HEK293 (cell line): ENCODE results near the gene PAPSS2.

Source experiments
- CTCF ChIA-PET: fragments of 350-600 bp; formaldehyde crosslinking; extraction: SDS; loops from one replicate; lab custom pipeline; 2021; ENCODE audit warnings: antibody characterized with exemption; lab: Yijun Ruan, JAX
- POLR2A ChIA-PET: fragments of 300-600 bp; formaldehyde crosslinking; extraction: SDS; loops from one replicate; lab custom pipeline; 2020; ENCODE audit warnings: antibody characterized with exemption, inconsistent platforms; lab: Yijun Ruan, JAX
- H3K27ac ChIP-seq: fragments of 200-500 bp; sonication (Bioruptor generic); 2 replicates; pipeline ENCODE4 v1.5.1; 2014; ENCODE audit warnings: low read depth, low read length, control low read depth, inconsistent platforms; ENCODE audit errors: extremely low read depth
- H3K36me3 ChIP-seq, 2 experiments: fragments of 200-500 bp in 1 of 2; sonication (Bioruptor generic) in 1 of 2; 1 replicate in 1 of 2; 2 replicates in 1 of 2; pipeline ENCODE4 v1.5.1; 2014 to 2017; ENCODE audit warnings: inconsistent platforms in 2 of 2, low read length in 2 of 2; ENCODE audit not compliant: control insufficient read depth in 2 of 2, insufficient read depth in 1 of 2
- H3K4me1 ChIP-seq: fragments of 200-500 bp; sonication (Bioruptor generic); 2 replicates; pipeline ENCODE4 v1.5.1; 2014; ENCODE audit warnings: mild to moderate bottlenecking, low read length, inconsistent platforms; ENCODE audit not compliant: control insufficient read depth, insufficient read depth
- H3K4me3 ChIP-seq: 2 replicates; pipeline ENCODE4 v1.5.1; 2011; ENCODE audit warnings: low read depth, mild to moderate bottlenecking, control low read depth, low read length, moderate library complexity
- H3K9me3 ChIP-seq: fragments of 200-500 bp; sonication (Bioruptor generic); 2 replicates; pipeline ENCODE4 v1.5.1; 2014; ENCODE audit warnings: low read depth, low read length, inconsistent platforms; ENCODE audit not compliant: control insufficient read depth, insufficient read depth
- GLIS1 ChIP-seq: fragments of 450-650 bp; formaldehyde crosslinking; IDR thresholded peaks from 2 replicates; pipeline ENCODE4 v1.5.1; 2016; ENCODE audit warnings: missing biosample characterization, missing genetic modification characterization
- HOXD13 ChIP-seq: sonication (generic); formaldehyde crosslinking; IDR thresholded peaks from 2 replicates; pipeline ENCODE4 v1.8.0; 2022; ENCODE audit warnings: missing genetic modification reagents, borderline replicate concordance
- SALL2 ChIP-seq: fragments of 450-650 bp; formaldehyde crosslinking; IDR thresholded peaks from 2 replicates; pipeline ENCODE4 v1.5.0; 2017; ENCODE audit warnings: missing biosample characterization, mild to moderate bottlenecking, missing genetic modification characterization, borderline replicate concordance
- YY1 ChIP-seq: fragments of 450-650 bp; formaldehyde crosslinking; IDR thresholded peaks from 2 replicates; pipeline ENCODE4 v1.5.1; 2018; ENCODE audit warnings: missing biosample characterization, missing genetic modification characterization
- ZEB2 ChIP-seq: fragments of 450-650 bp; formaldehyde crosslinking; IDR thresholded peaks from 2 replicates; pipeline ENCODE4 v1.5.1; 2016; ENCODE audit warnings: missing biosample characterization, missing genetic modification characterization
- ZFHX2 ChIP-seq: fragments of 450-650 bp; formaldehyde crosslinking; conservative IDR thresholded peaks from 2 replicates; pipeline ENCODE4 v1.5.1; 2016; ENCODE audit warnings: missing biosample characterization, missing genetic modification characterization
- ZNF10 ChIP-seq: fragments of 450-650 bp; formaldehyde crosslinking; IDR thresholded peaks from 2 replicates; pipeline ENCODE4 v1.5.1; 2017; ENCODE audit warnings: missing biosample characterization, missing genetic modification characterization
- ZNF112 ChIP-seq: fragments of 450-650 bp; formaldehyde crosslinking; IDR thresholded peaks from 2 replicates; pipeline ENCODE4 v1.5.0; 2017; ENCODE audit warnings: missing biosample characterization, missing genetic modification characterization
- ZNF146 ChIP-seq: fragments of 450-650 bp; formaldehyde crosslinking; IDR thresholded peaks from 2 replicates; pipeline ENCODE4 v1.5.1; 2016; ENCODE audit warnings: missing biosample characterization, missing genetic modification characterization
- ZNF184 ChIP-seq: fragments of 450-650 bp; IDR thresholded peaks from 2 replicates; pipeline ENCODE4 v1.5.1; 2018; ENCODE audit warnings: missing biosample characterization, mild to moderate bottlenecking, missing genetic modification characterization
- ZNF2 ChIP-seq: fragments of 450-650 bp; formaldehyde crosslinking; IDR thresholded peaks from 2 replicates; pipeline ENCODE4 v1.5.1; 2016; ENCODE audit warnings: missing biosample characterization, missing genetic modification characterization
- ZNF211 ChIP-seq: fragments of 450-650 bp; formaldehyde crosslinking; IDR thresholded peaks from 2 replicates; pipeline ENCODE4 v1.5.1; 2016; ENCODE audit warnings: low read depth, missing biosample characterization, missing genetic modification characterization
- ZNF248 ChIP-seq: fragments of 450-650 bp; formaldehyde crosslinking; IDR thresholded peaks from 2 replicates; pipeline ENCODE4 v1.5.1; 2017; ENCODE audit warnings: missing biosample characterization, missing genetic modification characterization
- ZNF324 ChIP-seq: fragments of 450-650 bp; formaldehyde crosslinking; IDR thresholded peaks from 2 replicates; pipeline ENCODE4 v1.5.1; 2016; ENCODE audit warnings: missing biosample characterization, missing genetic modification characterization
- ZNF426 ChIP-seq: fragments of 450-650 bp; formaldehyde crosslinking; IDR thresholded peaks from 2 replicates; pipeline ENCODE4 v1.5.1; 2017; ENCODE audit warnings: missing biosample characterization, missing genetic modification characterization, mild to moderate bottlenecking, inconsistent platforms, moderate library complexity
- ZNF585B ChIP-seq: fragments of 450-650 bp; formaldehyde crosslinking; IDR thresholded peaks from 2 replicates; pipeline ENCODE4 v1.5.1; 2016; ENCODE audit warnings: missing biosample characterization, missing genetic modification characterization
- ZNF596 ChIP-seq: fragments of 450-650 bp; IDR thresholded peaks from 2 replicates; pipeline ENCODE4 v1.5.0; 2018; ENCODE audit warnings: missing biosample characterization, mild to moderate bottlenecking, missing genetic modification characterization, moderate library complexity
- ZNF600 ChIP-seq: fragments of 450-650 bp; formaldehyde crosslinking; IDR thresholded peaks from 2 replicates; pipeline ENCODE4 v1.5.1; 2016; ENCODE audit warnings: missing biosample characterization, missing genetic modification characterization
- ZNF610 ChIP-seq: fragments of 450-650 bp; formaldehyde crosslinking; IDR thresholded peaks from 2 replicates; pipeline ENCODE4 v1.5.1; 2016; ENCODE audit warnings: missing biosample characterization, missing genetic modification characterization, borderline replicate concordance
- ZNF624 ChIP-seq: fragments of 450-650 bp; formaldehyde crosslinking; IDR thresholded peaks from 2 replicates; pipeline ENCODE4 v1.5.1; 2017; ENCODE audit warnings: missing biosample characterization, missing genetic modification characterization
- ZNF626 ChIP-seq: fragments of 450-650 bp; sonication (Bioruptor Pico); formaldehyde crosslinking; IDR thresholded peaks from 2 replicates; pipeline ENCODE4 v1.5.1; 2018; ENCODE audit warnings: missing biosample characterization, missing genetic modification characterization, inconsistent platforms
- ZNF768 ChIP-seq: fragments of 450-650 bp; formaldehyde crosslinking; IDR thresholded peaks from 2 replicates; pipeline ENCODE4 v1.5.1; 2018; ENCODE audit warnings: missing biosample characterization, mild to moderate bottlenecking, missing genetic modification characterization
- ZNF777 ChIP-seq: fragments of 450-650 bp; formaldehyde crosslinking; IDR thresholded peaks from 2 replicates; pipeline ENCODE4 v1.5.1; 2017; ENCODE audit warnings: missing biosample characterization, missing genetic modification characterization, borderline replicate concordance
- ZNF843 ChIP-seq: fragments of 450-650 bp; formaldehyde crosslinking; IDR thresholded peaks from 2 replicates; pipeline ENCODE4 v1.5.1; 2016; ENCODE audit warnings: missing biosample characterization, missing genetic modification characterization
- TF ChIP-seq, protein P1 (sequence below): fragments of 450-650 bp; formaldehyde crosslinking; IDR thresholded peaks from 2 replicates; pipeline ENCODE4; 2016; ENCODE audit warnings: missing biosample characterization, missing genetic modification characterization
- TF ChIP-seq, protein P2 (sequence below): fragments of 450-650 bp; formaldehyde crosslinking; IDR thresholded peaks from 2 replicates; pipeline ENCODE4 v1.5.1; 2016; ENCODE audit warnings: missing biosample characterization, missing genetic modification characterization
- TF ChIP-seq, protein P3 (sequence below): fragments of 450-650 bp; formaldehyde crosslinking; IDR thresholded peaks from 2 replicates; pipeline ENCODE4 v1.5.1; 2016; ENCODE audit warnings: missing biosample characterization, missing genetic modification characterization, borderline replicate concordance
- TF ChIP-seq, protein P4 (sequence below): fragments of 450-650 bp; formaldehyde crosslinking; IDR thresholded peaks from 2 replicates; pipeline ENCODE4 v1.5.1; 2016; ENCODE audit warnings: missing biosample characterization, missing genetic modification characterization

The PAPSS2 gene

DNA sequence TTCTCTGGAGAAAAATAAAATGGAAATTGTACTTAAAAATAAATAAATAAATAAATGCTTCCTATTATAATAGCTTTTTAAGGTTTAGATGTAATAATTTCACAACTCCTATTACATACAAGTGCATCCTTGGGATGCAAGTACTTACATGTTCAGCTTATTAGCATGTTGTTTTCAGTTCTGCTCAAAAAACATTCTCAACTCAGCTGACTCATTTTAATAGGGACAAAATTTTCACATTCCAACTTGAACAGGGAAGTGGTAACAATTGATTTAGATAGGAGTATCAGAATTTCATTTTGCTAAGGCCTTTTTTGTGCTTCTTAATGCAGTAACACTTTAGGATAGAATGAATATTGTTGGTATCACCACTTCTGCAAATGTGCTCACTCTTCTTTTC, 16.7 kb upstream of the PAPSS2 start:
- H3K36me3 ChIP-seq = no peaks in the 10 kb centered on the region
- H3K4me3 ChIP-seq = no peak overlapping the region
- no peaks in the 10 kb centered on the region for H3K9me3 ChIP-seq
- H3K27ac ChIP-seq = no peak overlapping the region
- ChIA-PET CTCF (interaction anchor here (0.6 to 1.3 kb wide), 2 partner anchors 71 to 92 kb away, joined by 3 to 5 read pairs; no protein-coding TSS in a partner anchor), POLR2A (interaction anchor here (0.6 kb wide), 1 partner anchor 44 kb away, joined by 7 read pairs; no protein-coding TSS in a partner anchor)
- no peak for TF ChIP-seq ZNF248 (tag by site-specific recombination)
- no peak for TF ChIP-seq ZNF843 (tag by site-specific recombination)
- no peak for TF ChIP-seq ZNF2
- TF ChIP-seq, protein P1, sequence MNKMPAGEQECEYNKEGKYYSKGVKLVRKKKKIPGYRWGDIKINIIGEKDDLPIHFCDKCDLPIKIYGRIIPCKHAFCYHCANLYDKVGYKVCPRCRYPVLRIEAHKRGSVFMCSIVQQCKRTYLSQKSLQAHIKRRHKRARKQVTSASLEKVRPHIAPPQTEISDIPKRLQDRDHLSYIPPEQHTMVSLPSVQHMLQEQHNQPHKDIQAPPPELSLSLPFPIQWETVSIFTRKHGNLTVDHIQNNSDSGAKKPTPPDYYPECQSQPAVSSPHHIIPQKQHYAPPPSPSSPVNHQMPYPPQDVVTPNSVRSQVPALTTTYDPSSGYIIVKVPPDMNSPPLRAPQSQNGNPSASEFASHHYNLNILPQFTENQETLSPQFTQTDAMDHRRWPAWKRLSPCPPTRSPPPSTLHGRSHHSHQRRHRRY (tag by site-specific recombination) = no peak
- TF ChIP-seq ZNF600 (tag by site-specific recombination) = no peak
- TF ChIP-seq ZNF211 (tag by site-specific recombination) = no peak
- no peak for TF ChIP-seq ZNF777 (tag by site-specific recombination)
- TF ChIP-seq, protein P2, sequence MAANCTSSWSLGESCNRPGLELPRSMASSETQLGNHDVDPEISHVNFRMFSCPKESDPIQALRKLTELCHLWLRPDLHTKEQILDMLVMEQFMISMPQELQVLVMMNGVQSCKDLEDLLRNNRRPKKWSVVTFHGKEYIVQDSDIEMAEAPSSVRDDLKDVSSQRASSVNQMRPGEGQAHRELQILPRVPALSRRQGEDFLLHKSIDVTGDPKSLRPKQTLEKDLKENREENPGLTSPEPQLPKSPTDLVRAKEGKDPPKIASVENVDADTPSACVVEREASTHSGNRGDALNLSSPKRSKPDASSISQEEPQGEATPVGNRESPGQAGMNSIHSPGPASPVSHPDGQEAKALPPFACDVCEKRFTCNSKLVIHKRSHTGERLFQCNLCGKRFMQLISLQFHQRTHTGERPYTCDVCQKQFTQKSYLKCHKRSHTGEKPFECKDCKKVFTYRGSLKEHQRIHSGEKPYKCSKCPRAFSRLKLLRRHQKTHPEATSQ (tag by site-specific recombination) = no peak
- TF ChIP-seq ZNF10 = no peak
- TF ChIP-seq, protein P3, sequence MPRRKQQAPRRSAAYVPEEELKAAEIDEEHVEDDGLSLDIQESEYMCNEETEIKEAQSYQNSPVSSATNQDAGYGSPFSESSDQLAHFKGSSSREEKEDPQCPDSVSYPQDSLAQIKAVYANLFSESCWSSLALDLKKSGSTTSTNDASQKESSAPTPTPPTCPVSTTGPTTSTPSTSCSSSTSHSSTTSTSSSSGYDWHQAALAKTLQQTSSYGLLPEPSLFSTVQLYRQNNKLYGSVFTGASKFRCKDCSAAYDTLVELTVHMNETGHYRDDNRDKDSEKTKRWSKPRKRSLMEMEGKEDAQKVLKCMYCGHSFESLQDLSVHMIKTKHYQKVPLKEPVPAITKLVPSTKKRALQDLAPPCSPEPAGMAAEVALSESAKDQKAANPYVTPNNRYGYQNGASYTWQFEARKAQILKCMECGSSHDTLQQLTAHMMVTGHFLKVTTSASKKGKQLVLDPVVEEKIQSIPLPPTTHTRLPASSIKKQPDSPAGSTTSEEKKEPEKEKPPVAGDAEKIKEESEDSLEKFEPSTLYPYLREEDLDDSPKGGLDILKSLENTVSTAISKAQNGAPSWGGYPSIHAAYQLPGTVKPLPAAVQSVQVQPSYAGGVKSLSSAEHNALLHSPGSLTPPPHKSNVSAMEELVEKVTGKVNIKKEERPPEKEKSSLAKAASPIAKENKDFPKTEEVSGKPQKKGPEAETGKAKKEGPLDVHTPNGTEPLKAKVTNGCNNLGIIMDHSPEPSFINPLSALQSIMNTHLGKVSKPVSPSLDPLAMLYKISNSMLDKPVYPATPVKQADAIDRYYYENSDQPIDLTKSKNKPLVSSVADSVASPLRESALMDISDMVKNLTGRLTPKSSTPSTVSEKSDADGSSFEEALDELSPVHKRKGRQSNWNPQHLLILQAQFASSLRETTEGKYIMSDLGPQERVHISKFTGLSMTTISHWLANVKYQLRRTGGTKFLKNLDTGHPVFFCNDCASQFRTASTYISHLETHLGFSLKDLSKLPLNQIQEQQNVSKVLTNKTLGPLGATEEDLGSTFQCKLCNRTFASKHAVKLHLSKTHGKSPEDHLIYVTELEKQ = no peak
- TF ChIP-seq ZNF624 (tag by site-specific recombination) = no peak
- no peak for TF ChIP-seq ZNF324 (tag by site-specific recombination)
- no peak for TF ChIP-seq YY1
- TF ChIP-seq SALL2 = no peak
- no peak for TF ChIP-seq ZEB2
- no peak for TF ChIP-seq ZNF626 (tag by site-specific recombination)
- TF ChIP-seq GLIS1 (tag by site-specific recombination) = no peak
- TF ChIP-seq ZNF184 (tag by site-specific recombination) = no peak
- no peak for TF ChIP-seq ZFHX2
- no peaks in the 10 kb centered on the region for H3K4me1 ChIP-seq

DNA sequence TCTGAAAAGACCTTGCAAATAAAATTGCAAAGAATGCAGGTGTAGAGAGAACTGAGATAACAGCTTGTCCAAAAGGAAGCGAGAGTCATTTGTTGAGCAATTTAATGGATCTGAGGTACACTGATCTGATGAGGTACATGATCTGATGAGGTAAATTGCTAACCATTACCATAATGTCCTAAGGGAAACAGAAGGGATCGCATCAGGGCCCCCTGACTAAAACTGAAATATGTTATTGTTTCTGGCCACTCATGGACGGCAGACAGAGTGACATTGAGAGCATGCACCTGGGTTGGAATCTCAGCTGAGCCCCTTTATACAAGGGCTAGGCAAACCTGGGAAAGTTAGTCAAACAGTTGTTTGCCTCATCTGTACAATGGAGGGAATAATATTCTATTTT, 15.8 kb upstream of the PAPSS2 start:
- Histone ChIP-seq H3K4me1 (no peaks in the 10 kb centered on the region), H3K9me3 (no peaks in the 10 kb centered on the region), H3K36me3 (no peaks in the 10 kb centered on the region), H3K27ac (no peak overlapping the region), H3K4me3 (no peak overlapping the region)
- ChIA-PET POLR2A (no interaction called here), CTCF (interaction anchor here (2.7 kb wide), 1 partner anchor 11 kb away, joined by 10 read pairs; no protein-coding TSS in a partner anchor)
- TF ChIP-seq ZNF768 (no peak), ZNF585B (tag by site-specific recombination) (no peak), ZNF596 (tag by site-specific recombination) (no peak), ZNF426 (tag by site-specific recombination) (no peak), ZNF112 (tag by site-specific recombination) (no peak), ZNF146 (tag by site-specific recombination) (no peak), ZNF324 (tag by site-specific recombination) (no peak), ZNF610 (no peak), HOXD13 (no peak)
- TF ChIP-seq, protein P2 (tag by site-specific recombination) = no peak
- TF ChIP-seq, protein P4, sequence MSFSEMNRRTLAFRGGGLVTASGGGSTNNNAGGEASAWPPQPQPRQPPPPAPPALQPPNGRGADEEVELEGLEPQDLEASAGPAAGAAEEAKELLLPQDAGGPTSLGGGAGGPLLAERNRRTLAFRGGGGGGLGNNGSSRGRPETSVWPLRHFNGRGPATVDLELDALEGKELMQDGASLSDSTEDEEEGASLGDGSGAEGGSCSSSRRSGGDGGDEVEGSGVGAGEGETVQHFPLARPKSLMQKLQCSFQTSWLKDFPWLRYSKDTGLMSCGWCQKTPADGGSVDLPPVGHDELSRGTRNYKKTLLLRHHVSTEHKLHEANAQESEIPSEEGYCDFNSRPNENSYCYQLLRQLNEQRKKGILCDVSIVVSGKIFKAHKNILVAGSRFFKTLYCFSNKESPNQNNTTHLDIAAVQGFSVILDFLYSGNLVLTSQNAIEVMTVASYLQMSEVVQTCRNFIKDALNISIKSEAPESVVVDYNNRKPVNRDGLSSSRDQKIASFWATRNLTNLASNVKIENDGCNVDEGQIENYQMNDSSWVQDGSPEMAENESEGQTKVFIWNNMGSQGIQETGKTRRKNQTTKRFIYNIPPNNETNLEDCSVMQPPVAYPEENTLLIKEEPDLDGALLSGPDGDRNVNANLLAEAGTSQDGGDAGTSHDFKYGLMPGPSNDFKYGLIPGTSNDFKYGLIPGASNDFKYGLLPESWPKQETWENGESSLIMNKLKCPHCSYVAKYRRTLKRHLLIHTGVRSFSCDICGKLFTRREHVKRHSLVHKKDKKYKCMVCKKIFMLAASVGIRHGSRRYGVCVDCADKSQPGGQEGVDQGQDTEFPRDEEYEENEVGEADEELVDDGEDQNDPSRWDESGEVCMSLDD (tag by site-specific recombination) = no peak
